ENCODE data around the gene MTRF1.

Gene MTRF1, protein sequence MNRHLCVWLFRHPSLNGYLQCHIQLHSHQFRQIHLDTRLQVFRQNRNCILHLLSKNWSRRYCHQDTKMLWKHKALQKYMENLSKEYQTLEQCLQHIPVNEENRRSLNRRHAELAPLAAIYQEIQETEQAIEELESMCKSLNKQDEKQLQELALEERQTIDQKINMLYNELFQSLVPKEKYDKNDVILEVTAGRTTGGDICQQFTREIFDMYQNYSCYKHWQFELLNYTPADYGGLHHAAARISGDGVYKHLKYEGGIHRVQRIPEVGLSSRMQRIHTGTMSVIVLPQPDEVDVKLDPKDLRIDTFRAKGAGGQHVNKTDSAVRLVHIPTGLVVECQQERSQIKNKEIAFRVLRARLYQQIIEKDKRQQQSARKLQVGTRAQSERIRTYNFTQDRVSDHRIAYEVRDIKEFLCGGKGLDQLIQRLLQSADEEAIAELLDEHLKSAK

DNA sequence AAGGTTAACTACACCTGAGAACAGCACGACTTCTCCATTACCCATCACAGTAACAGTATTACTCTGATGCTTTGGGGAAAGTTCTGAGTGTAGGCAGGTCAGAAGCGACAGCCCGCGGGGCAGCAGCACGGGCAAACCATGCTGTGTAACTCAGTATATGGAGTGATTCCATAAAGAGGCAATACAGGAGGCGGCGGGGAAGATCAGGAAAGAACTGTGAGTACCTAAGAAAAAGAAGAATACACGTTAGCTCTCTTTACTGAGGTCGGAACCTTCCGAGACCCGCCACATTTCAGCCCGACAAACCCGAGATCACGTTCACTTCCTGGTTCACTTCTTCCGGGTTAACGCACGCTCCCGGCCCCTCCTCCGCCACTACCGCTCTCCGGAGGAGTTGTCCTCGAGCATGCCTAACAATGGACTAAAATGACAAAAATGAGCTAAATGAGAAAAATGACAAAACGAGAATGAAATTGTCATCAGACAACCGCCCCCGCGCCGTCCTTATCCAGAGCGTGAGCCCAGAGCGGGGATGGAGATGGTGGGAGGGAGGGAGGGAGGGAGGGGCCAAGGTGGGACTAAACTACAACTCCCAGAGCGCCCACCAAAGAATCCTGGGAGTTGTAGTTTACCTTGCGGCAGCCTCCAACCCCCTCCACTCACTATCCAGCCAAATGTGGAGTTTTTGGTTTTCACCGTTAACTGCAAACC lies at the start of gene MTRF1:
MTRF1 (minus strand) TSS at position 316 of the 711 bp plus-strand sequence. CDS start 2,669 bp downstream, outside the sequence.
- peak; percentile 86 for DNase-seq (ENCODE audit: extremely low read depth, insufficient read length)
- Histone ChIP-seq H3K36me3 (ENCODE audit: control insufficient read depth, insufficient read depth, low read length) (peaks cover 2% of the 10 kb centered on the region; the same call in 1 of the 2 replicates), H3K4me3 (replicated peaks; ENCODE audit: low read depth, low read length) (peak within 1 kb of the TSS; percentile 65), H3K27me3 (replicated peaks; ENCODE audit: control insufficient read depth, insufficient read depth, low read length) (no peaks in the 10 kb centered on the region)
- TF ChIP-seq, protein P1, sequence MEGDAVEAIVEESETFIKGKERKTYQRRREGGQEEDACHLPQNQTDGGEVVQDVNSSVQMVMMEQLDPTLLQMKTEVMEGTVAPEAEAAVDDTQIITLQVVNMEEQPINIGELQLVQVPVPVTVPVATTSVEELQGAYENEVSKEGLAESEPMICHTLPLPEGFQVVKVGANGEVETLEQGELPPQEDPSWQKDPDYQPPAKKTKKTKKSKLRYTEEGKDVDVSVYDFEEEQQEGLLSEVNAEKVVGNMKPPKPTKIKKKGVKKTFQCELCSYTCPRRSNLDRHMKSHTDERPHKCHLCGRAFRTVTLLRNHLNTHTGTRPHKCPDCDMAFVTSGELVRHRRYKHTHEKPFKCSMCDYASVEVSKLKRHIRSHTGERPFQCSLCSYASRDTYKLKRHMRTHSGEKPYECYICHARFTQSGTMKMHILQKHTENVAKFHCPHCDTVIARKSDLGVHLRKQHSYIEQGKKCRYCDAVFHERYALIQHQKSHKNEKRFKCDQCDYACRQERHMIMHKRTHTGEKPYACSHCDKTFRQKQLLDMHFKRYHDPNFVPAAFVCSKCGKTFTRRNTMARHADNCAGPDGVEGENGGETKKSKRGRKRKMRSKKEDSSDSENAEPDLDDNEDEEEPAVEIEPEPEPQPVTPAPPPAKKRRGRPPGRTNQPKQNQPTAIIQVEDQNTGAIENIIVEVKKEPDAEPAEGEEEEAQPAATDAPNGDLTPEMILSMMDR (IDR thresholded peaks at IDR 0.05; ENCODE audit: insufficient read depth, low read length, poor library complexity, severe bottlenecking) = no peak

DNA sequence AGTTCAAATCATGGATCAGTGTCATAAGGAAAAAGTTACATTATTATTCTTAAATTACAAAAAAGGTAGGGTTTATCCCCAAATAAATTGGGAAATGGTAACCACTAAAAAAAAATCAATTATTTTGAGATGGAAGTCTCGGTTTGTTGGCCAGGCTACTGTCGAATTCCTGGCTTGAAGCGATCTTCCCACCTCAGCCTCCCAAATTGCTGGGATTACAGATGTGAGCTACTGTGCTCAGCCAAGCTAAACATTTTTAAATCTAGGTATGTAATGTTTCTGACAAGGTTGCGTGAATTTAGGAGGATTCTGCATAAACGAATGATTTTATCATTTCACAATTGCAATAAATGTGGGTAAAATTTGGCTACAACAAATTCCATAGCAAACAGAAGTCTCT lies 49.7 kb upstream of the MTRF1 start:
- H3K27me3 ChIP-seq (replicated peaks; ENCODE audit: control insufficient read depth, insufficient read depth, low read length) = no peaks in the 10 kb centered on the region
- TF ChIP-seq, protein P1 (IDR thresholded peaks at IDR 0.05; ENCODE audit: insufficient read depth, low read length, poor library complexity, severe bottlenecking) = no peak
- H3K4me3 ChIP-seq (replicated peaks; ENCODE audit: low read depth, low read length) = no peak overlapping the region; the same call in none of the 2 replicates
- DNase-seq (ENCODE audit: extremely low read depth, insufficient read length) = no peak
- no peaks in the 10 kb centered on the region for H3K36me3 ChIP-seq (ENCODE audit: control insufficient read depth, insufficient read depth, low read length)

GRCh38 chr13:41312176-41312500 lies 48.8 kb upstream of the MTRF1 start:
- Histone ChIP-seq H3K36me3 (ENCODE audit: control insufficient read depth, insufficient read depth, low read length) (no peaks in the 10 kb centered on the region), H3K4me3 (replicated peaks; ENCODE audit: low read depth, low read length) (peak overlapping the region; percentile 91), H3K27me3 (replicated peaks; ENCODE audit: control insufficient read depth, insufficient read depth, low read length) (no peaks in the 10 kb centered on the region)
- DNase-seq (ENCODE audit: extremely low read depth, insufficient read length) = peak; percentile 28
- TF ChIP-seq, protein P1 (IDR thresholded peaks at IDR 0.05; ENCODE audit: insufficient read depth, low read length, poor library complexity, severe bottlenecking) = no peak

DNA sequence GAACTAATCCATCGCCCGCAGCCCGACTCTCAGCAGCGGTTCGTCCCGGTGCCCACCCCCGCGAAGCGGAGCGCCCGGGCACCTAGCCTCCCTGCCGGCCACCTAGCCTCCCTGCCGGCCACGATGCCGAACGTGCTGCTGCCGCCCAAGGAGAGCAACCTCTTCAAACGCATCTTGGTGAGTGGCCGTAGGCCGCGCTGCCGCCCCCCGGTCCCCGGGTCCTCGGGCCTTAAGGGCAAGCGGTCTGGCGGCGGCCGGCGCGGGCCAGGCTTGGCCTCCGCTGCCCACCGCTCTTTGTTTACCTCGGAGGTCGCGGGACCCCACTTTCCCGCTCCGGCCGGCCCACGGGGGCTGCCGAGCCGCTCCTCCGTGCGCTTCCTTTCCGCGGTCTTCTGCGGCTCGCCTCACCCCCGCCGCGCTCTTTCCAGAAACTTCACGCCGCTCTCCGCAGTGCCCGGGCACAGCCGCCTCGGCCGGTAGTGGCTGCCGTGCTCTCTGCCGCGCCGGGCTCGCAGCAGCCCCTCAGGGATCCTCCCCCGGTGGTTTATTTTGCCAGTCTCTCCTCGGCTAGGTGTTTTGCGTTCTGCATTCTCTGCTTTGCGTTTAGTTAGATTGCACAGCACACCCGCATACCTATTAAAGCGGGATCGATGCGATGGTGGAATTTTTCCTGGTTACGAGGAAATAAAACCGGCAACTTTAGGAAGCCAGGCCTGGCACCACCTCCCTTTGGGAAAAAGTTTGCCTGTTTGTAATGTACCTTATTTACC lies 48.2 kb upstream of the MTRF1 start:
- TF ChIP-seq, protein P1 (IDR thresholded peaks at IDR 0.05; ENCODE audit: insufficient read depth, low read length, poor library complexity, severe bottlenecking) = no peak
- peak; percentile 72 for DNase-seq (ENCODE audit: extremely low read depth, insufficient read length)
- no peaks in the 10 kb centered on the region for H3K27me3 ChIP-seq (replicated peaks; ENCODE audit: control insufficient read depth, insufficient read depth, low read length)
- H3K36me3 ChIP-seq (ENCODE audit: control insufficient read depth, insufficient read depth, low read length) = no peaks in the 10 kb centered on the region
- peak overlapping the region; percentile 91 for H3K4me3 ChIP-seq (replicated peaks; ENCODE audit: low read depth, low read length)

DNA sequence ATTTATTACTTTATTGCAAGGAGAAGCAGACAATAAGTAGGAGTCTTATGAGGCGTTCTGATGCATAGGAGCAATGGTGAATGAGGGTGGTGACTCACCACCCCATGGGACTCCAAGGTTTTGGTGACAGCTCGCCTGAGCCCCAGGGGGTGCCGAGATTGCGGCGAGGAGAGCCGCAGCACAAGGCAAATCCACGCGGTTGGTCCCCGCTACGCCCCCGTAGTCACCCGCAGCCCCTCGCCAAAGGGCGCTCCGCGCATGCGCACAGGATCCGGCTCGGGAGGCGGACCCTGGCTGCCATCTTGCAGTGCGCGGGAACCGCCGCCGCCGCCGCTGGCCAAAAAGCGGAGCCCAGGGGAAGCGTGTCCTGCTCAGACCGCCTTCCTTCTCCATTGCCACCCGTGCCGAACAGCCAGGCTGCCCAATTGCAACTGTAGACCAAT lies 47.6 kb upstream of the MTRF1 start, which contains the start of gene NAA16:
NAA16 (plus strand) TSS at position 305 of the 443 bp plus-strand sequence. CDS start 262 bp downstream, outside the sequence.
- no peaks in the 10 kb centered on the region for H3K36me3 ChIP-seq (ENCODE audit: control insufficient read depth, insufficient read depth, low read length)
- peak; percentile 97 for DNase-seq (ENCODE audit: extremely low read depth, insufficient read length)
- H3K4me3 ChIP-seq (replicated peaks; ENCODE audit: low read depth, low read length) = peak within 1 kb of the TSS; percentile 91
- H3K27me3 ChIP-seq (replicated peaks; ENCODE audit: control insufficient read depth, insufficient read depth, low read length) = no peaks in the 10 kb centered on the region
- TF ChIP-seq, protein P1 (IDR thresholded peaks at IDR 0.05; ENCODE audit: insufficient read depth, low read length, poor library complexity, severe bottlenecking) = no peak

Data from GM06990 (cell line).